Gastrocnemius medialis (tissue), 4 donors: ENCODE measurements around the gene CTRB2. TPM values are rescaled to one million over a fixed set of nuclear protein-coding genes. Genes with fewer than 3 reads are reported as not detected.

Source experiments
- ATAC-seq, 2 donors: fragments of 150-250 bp; one replicate each; pipeline ENCODE4 v1.9.1; 2016
- DNase-seq, 2 donors: peaks; one replicate each; pipeline ENCODE4 v3.0.0-alpha.2; 2019
- H3K27ac ChIP-seq, 4 donors: fragments of 200-600 bp; sonication (generic); 1 replicate in 1 of 4; 2 replicates in 3 of 4; pipeline ENCODE4 v1.5.1; 2016 to 2018; ENCODE audit warnings: mild to moderate bottlenecking in 2 of 4, moderate library complexity in 1 of 4
- H3K27me3 ChIP-seq, 3 donors: fragments of 200-600 bp; sonication (generic) in 2 of 3; 1 replicate in 1 of 3; 2 replicates in 2 of 3; pipeline versions ENCODE4 v1.5.1 to v1.6.0; 2016 to 2019; ENCODE audit warnings: mild to moderate bottlenecking in 1 of 3, moderate library complexity in 1 of 3
- H3K36me3 ChIP-seq, 2 donors: fragments of 200-600 bp; sonication (generic) in 1 of 2; one replicate each; pipeline ENCODE4 v1.5.1; 2017 to 2018
- H3K4me1 ChIP-seq, 2 donors: fragments of 200-600 bp; sonication (generic) in 1 of 2; one replicate each; pipeline ENCODE4 v1.5.1; 2016 to 2017; ENCODE audit warnings: mild to moderate bottlenecking in 2 of 2
- H3K4me3 ChIP-seq, 4 donors: fragments of 200-600 bp; sonication (generic) in 3 of 4; 1 replicate in 1 of 4; 2 replicates in 3 of 4; pipeline ENCODE4 v1.5.1; 2016 to 2019; ENCODE audit warnings: mild to moderate bottlenecking in 2 of 4
- H3K9me3 ChIP-seq, 3 donors: fragments of 200-600 bp; sonication (generic) in 2 of 3; 1 replicate in 1 of 3; 2 replicates in 2 of 3; pipeline ENCODE4 v1.5.1; 2016 to 2019
- CTCF ChIP-seq, 5 experiments: fragments of 450-650 bp in 3 of 5; fragments of 200-600 bp in 2 of 5; sonication (generic) in 2 of 5; IDR thresholded peaks in 4 of 5; conservative IDR thresholded peaks in 1 of 5; 1 replicate in 4 of 5; 2 replicates in 1 of 5; pipeline ENCODE4 v1.5.1; 2016 to 2019; ENCODE audit warnings: antibody characterized with exemption in 5 of 5, mild to moderate bottlenecking in 3 of 5, moderate library complexity in 3 of 5
- POLR2A ChIP-seq, 2 donors: fragments of 450-650 bp; IDR thresholded peaks; one replicate each; pipeline ENCODE4 v1.6.1; 2017; ENCODE audit warnings: antibody characterized with exemption in 2 of 2, mild to moderate bottlenecking in 2 of 2, moderate library complexity in 2 of 2
- in situ Hi-C, 4 donors: fragments of 200-750 bp; cut with MboI; loops; one replicate each; pipeline versions ENCODE4 v1.15.0 to v1.8.0; 2017; ENCODE audit warnings: low sequenced_read_pairs in 4 of 4
- intact Hi-C: fragments of 100-400 bp; cut with DNase I; formaldehyde crosslinking; loops from one replicate; pipeline ENCODE4 v1.15.1; 2023; ENCODE audit warnings: low total_unique reads
- total RNA-seq, 4 donors: library from RNA; depleted of rRNA; stranded (reverse); fragments of >200 nt; gene quantifications; one replicate each; pipeline versions ENCODE4 v1.1.0 to v1.2.3, GENCODE V29; 2016

Gene CTRB2
- total RNA-seq, 4 donors from 2014 or later, result 3.0 TPM; not detected in 3

GRCh38 chr16:75239542-75240122 lies 32.7 kb upstream of the CTRB2 start:
- peak in 1 of 2 donors; percentile 25 for DNase-seq

GRCh38 chr16:75238853-75239541 lies 32.0 kb upstream of the CTRB2 start:
- H3K4me1 ChIP-seq, result peaks cover 54 to 66% of the 10 kb centered on the region in 2 donors
- H3K27me3 ChIP-seq, result no peaks in the 10 kb centered on the region
- in situ Hi-C loops, result no loop called here
- peaks cover 0 to 29% of the 10 kb centered on the region in 2 donors for H3K36me3 ChIP-seq
- DNase-seq, result no peak
- H3K27ac ChIP-seq, result peak overlapping the region; percentile 90 to 97 (median 93)
- no peaks in the 10 kb centered on the region for H3K9me3 ChIP-seq
- TF ChIP-seq CTCF (IDR thresholded peaks at IDR 0.05 in 4 of 5, conservative IDR thresholded peaks at IDR 0.05 in 1 of 5) (peak; percentile 24 to 45 (median 30)), POLR2A (IDR thresholded peaks at IDR 0.05) (no peak)
- peak; percentile 53 to 55 for ATAC-seq
- intact Hi-C loops, result loop anchor here (1.0 to 2.0 kb wide), 3 partner anchors 15 to 66 kb away; no protein-coding TSS in a partner anchor
- no peak overlapping the region for H3K4me3 ChIP-seq

More at GRCh38 chr16:75239542-75240122, 32.7 kb upstream of the CTRB2 start:
- no peaks in the 10 kb centered on the region for H3K9me3 ChIP-seq
- TF ChIP-seq POLR2A (IDR thresholded peaks at IDR 0.05) (no peak), CTCF (IDR thresholded peaks at IDR 0.05 in 4 of 5, conservative IDR thresholded peaks at IDR 0.05 in 1 of 5) (no peak)
- H3K27me3 ChIP-seq, result no peaks in the 10 kb centered on the region
- in situ Hi-C loops (no loop called here), intact Hi-C loops (loop anchor here (2.0 kb wide), 1 partner anchor 25 kb away; no protein-coding TSS in a partner anchor)
- peak overlapping the region; percentile 90 to 97 (median 93) for H3K27ac ChIP-seq
- ATAC-seq, result no peak
- no peak overlapping the region for H3K4me3 ChIP-seq
- peaks cover 54 to 66% of the 10 kb centered on the region in 2 donors for H3K4me1 ChIP-seq
- peaks cover 0 to 25% of the 10 kb centered on the region in 2 donors for H3K36me3 ChIP-seq

- peak; percentile 88 to 93 for DNase-seq
- peaks cover 53 to 63% of the 10 kb centered on the region in 2 donors for H3K4me1 ChIP-seq
- in situ Hi-C loops, result no loop called here
- peak; percentile 81 to 82 for ATAC-seq
- intact Hi-C loops, result loop anchor here (1.0 to 2.0 kb wide), 3 partner anchors 16 to 67 kb away; no protein-coding TSS in a partner anchor
- no peaks in the 10 kb centered on the region for H3K27me3 ChIP-seq
- H3K27ac ChIP-seq, result peak overlapping the region; percentile 90 to 97 (median 93)
- H3K36me3 ChIP-seq, result peaks cover 0 to 33% of the 10 kb centered on the region in 2 donors
- no peaks in the 10 kb centered on the region for H3K9me3 ChIP-seq
- H3K4me3 ChIP-seq, result peak overlapping the region; percentile 17 to 31 (median 25)
- TF ChIP-seq POLR2A (IDR thresholded peaks at IDR 0.05), result peak in 1 of 2 donors; percentile 26
- no peak for TF ChIP-seq CTCF (IDR thresholded peaks at IDR 0.05 in 4 of 5, conservative IDR thresholded peaks at IDR 0.05 in 1 of 5)
Measured at GRCh38 chr16:75238132-75238852, 31.3 kb upstream of the CTRB2 start.

- no peak overlapping the region for H3K4me3 ChIP-seq
- no peak for TF ChIP-seq POLR2A (IDR thresholded peaks at IDR 0.05)
- no peak for TF ChIP-seq CTCF (IDR thresholded peaks at IDR 0.05 in 4 of 5, conservative IDR thresholded peaks at IDR 0.05 in 1 of 5)
- no peak for ATAC-seq
- peak in 1 of 2 donors; percentile 20 for DNase-seq
- H3K4me1 ChIP-seq, result peaks cover 50 to 61% of the 10 kb centered on the region in 2 donors
- peaks cover 0 to 36% of the 10 kb centered on the region in 2 donors for H3K36me3 ChIP-seq
- in situ Hi-C loops, result no loop called here
- no peaks in the 10 kb centered on the region for H3K9me3 ChIP-seq
- H3K27me3 ChIP-seq, result no peaks in the 10 kb centered on the region
- peak overlapping the region; percentile 90 to 97 (median 93) for H3K27ac ChIP-seq
- intact Hi-C loops, result loop anchor here (1.0 to 2.0 kb wide), 3 partner anchors 17 to 68 kb away; no protein-coding TSS in a partner anchor
Measured at GRCh38 chr16:75237398-75238131, 30.6 kb upstream of the CTRB2 start.
